IPS DF 6.9 (cell line): Measurements from ENCODE around the gene GP5.

ENCODE experiments used
- DNase-seq: peaks from one replicate; pipeline ENCODE4 v3.0.0-alpha.2; 2013; ENCODE audit warnings: low read depth, low spot score
- H3K27ac ChIP-seq: one replicate; pipeline ENCODE4 v1.5.1; 2013; ENCODE audit warnings: low read length, control low read depth
- H3K27me3 ChIP-seq: 2 replicates; pipeline ENCODE4 v1.6.1; 2013; ENCODE audit warnings: mild to moderate bottlenecking, low read length; ENCODE audit not compliant: control insufficient read depth, insufficient read depth
- H3K36me3 ChIP-seq: 2 replicates; pipeline ENCODE4 v1.6.1; 2013; ENCODE audit warnings: low read length; ENCODE audit not compliant: control insufficient read depth, insufficient read depth
- H3K4me1 ChIP-seq: 2 replicates; pipeline ENCODE4 v1.6.1; 2013; ENCODE audit warnings: low read length; ENCODE audit not compliant: control insufficient read depth, insufficient read depth
- H3K4me3 ChIP-seq: 2 replicates; pipeline ENCODE4 v1.5.1; 2013; ENCODE audit warnings: mild to moderate bottlenecking, low read length
- H3K9me3 ChIP-seq: 2 replicates; pipeline ENCODE4 v1.6.1; 2013; ENCODE audit warnings: low read length, inconsistent platforms; ENCODE audit not compliant: control insufficient read depth, insufficient read depth
- WGBS: extraction: QIAGEN DNeasy Blood & Tissue Kit; methylation state at CpG from one replicate; pipeline ENCODE4 v1.1.7; 2013; ENCODE audit warnings: mixed read lengths, missing lambda C conversion rate; ENCODE audit not compliant: insufficient read length, insufficient coverage; 5-methylcytosine and 5-hydroxymethylcytosine counted together

The GP5 gene

GRCh38 chr3:194377708-194378107 lies 21.4 kb downstream of the GP5 start:
- H3K4me3 ChIP-seq: no peak overlapping the region
- H3K27me3 ChIP-seq: no peaks in the 10 kb centered on the region
- WGBS: no CpG with 5 or more reads among the region's 1 CpG
- H3K36me3 ChIP-seq: no peaks in the 10 kb centered on the region
- H3K27ac ChIP-seq: no peak overlapping the region
- no peak for DNase-seq
- H3K4me1 ChIP-seq: peaks cover 3% of the 10 kb centered on the region; the same call in 1 of the 2 replicates
- H3K9me3 ChIP-seq: no peaks in the 10 kb centered on the region

GRCh38 chr3:194376241-194376560 lies 22.9 kb downstream of the GP5 start:
- Histone ChIP-seq H3K9me3 (no peaks in the 10 kb centered on the region), H3K27ac (no peak overlapping the region), H3K36me3 (no peaks in the 10 kb centered on the region), H3K27me3 (no peaks in the 10 kb centered on the region), H3K4me1 (peaks cover 2% of the 10 kb centered on the region; the same call in 1 of the 2 replicates), H3K4me3 (no peak overlapping the region)
- DNase-seq: no peak
- WGBS: no CpG with 5 or more reads among the region's 10 CpGs

- H3K4me3 ChIP-seq: no peak overlapping the region
- no peak for DNase-seq
Observed at GRCh38 chr3:194375473-194376240, 23.4 kb downstream of the GP5 start.

GRCh38 chr3:194374935-194375334 lies 24.1 kb downstream of the GP5 start:
- Histone ChIP-seq H3K4me3 (no peak overlapping the region), H3K27ac (no peak overlapping the region), H3K27me3 (no peaks in the 10 kb centered on the region), H3K9me3 (no peaks in the 10 kb centered on the region), H3K36me3 (no peaks in the 10 kb centered on the region), H3K4me1 (no peaks in the 10 kb centered on the region; the same call in 1 of the 2 replicates)
- DNase-seq: no peak
- WGBS: no CpG with 5 or more reads among the region's 10 CpGs

More at GRCh38 chr3:194375473-194376240, 23.4 kb downstream of the GP5 start:
- H3K36me3 ChIP-seq: no peaks in the 10 kb centered on the region
- peaks cover 2% of the 10 kb centered on the region; the same call in 1 of the 2 replicates for H3K4me1 ChIP-seq
- H3K9me3 ChIP-seq: no peaks in the 10 kb centered on the region
- WGBS: no CpG with 5 or more reads among the region's 15 CpGs
- no peak overlapping the region for H3K27ac ChIP-seq
- H3K27me3 ChIP-seq: no peaks in the 10 kb centered on the region

- no peak for DNase-seq
- no peaks in the 10 kb centered on the region for H3K36me3 ChIP-seq
- no peak overlapping the region for H3K27ac ChIP-seq
- H3K4me3 ChIP-seq: no peak overlapping the region
- H3K4me1 ChIP-seq: peaks cover 2% of the 10 kb centered on the region; the same call in 1 of the 2 replicates
- WGBS: no CpG with 5 or more reads among the region's 8 CpGs
- no peaks in the 10 kb centered on the region for H3K9me3 ChIP-seq
- H3K27me3 ChIP-seq: no peaks in the 10 kb centered on the region; the same call in 1 of the 2 replicates
Observed at GRCh38 chr3:194373899-194374298, 25.2 kb downstream of the GP5 start.

GRCh38 chr3:194373028-194373427 lies 26.0 kb downstream of the GP5 start:
- no CpG with 5 or more reads among the region's 14 CpGs for WGBS
- no peak for DNase-seq
- no peaks in the 10 kb centered on the region; the same call in 1 of the 2 replicates for H3K27me3 ChIP-seq
- H3K36me3 ChIP-seq: no peaks in the 10 kb centered on the region
- no peak overlapping the region for H3K4me3 ChIP-seq
- H3K9me3 ChIP-seq: no peaks in the 10 kb centered on the region
- H3K4me1 ChIP-seq: peaks cover 4% of the 10 kb centered on the region; the same call in 1 of the 2 replicates
- H3K27ac ChIP-seq: no peak overlapping the region

- Histone ChIP-seq H3K4me1 (peaks cover 4% of the 10 kb centered on the region; the same call in 1 of the 2 replicates), H3K27ac (no peak overlapping the region), H3K27me3 (no peaks in the 10 kb centered on the region; the same call in 1 of the 2 replicates), H3K4me3 (no peak overlapping the region), H3K9me3 (no peaks in the 10 kb centered on the region), H3K36me3 (no peaks in the 10 kb centered on the region)
- DNase-seq: no peak
- 100% methylated on average over 3 of the region's 10 CpGs for WGBS
Observed at GRCh38 chr3:194370753-194371152, 28.3 kb downstream of the GP5 start.

GRCh38 chr3:194369522-194370279 lies 29.4 kb downstream of the GP5 start, which contains the start of gene LRRC15:
LRRC15 (minus strand) TSS chr3:194369743; CDS start chr3:194361043, 8,700 bp downstream.
- H3K27ac ChIP-seq: no peak within 1 kb of the TSS
- peak within 1 kb of the TSS; percentile 8; the same call in 1 of the 2 replicates for H3K4me3 ChIP-seq
- no peaks in the 10 kb centered on the region; the same call in 1 of the 2 replicates for H3K27me3 ChIP-seq
- DNase-seq: no peak
- peaks cover 4% of the 10 kb centered on the region; the same call in 1 of the 2 replicates for H3K4me1 ChIP-seq
- H3K9me3 ChIP-seq: no peaks in the 10 kb centered on the region
- no CpG with 5 or more reads among the region's 21 CpGs for WGBS
- H3K36me3 ChIP-seq: no peaks in the 10 kb centered on the region

DNA sequence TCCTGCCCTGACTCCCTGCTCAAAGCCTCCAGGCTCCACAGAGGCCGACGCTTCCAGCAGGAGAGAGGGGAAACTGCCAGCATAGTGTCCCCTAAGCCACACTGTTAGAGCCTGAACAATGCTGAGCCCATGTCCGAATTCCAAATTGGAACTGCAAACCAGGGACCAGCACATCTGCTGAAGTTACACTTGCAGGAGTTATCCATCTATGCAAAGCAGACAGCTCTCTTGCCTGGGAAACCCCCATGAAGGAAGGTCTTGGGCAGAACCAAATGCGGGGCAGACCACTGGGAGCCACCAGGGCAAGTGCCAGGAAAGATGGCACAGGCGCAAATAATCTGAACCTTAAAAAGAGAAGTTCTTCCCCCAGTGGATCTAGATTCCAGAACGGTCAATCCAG lies 30.1 kb downstream of the GP5 start:
- H3K4me1 ChIP-seq: peaks cover 4% of the 10 kb centered on the region; the same call in 1 of the 2 replicates
- H3K4me3 ChIP-seq: no peak overlapping the region
- no peaks in the 10 kb centered on the region for H3K9me3 ChIP-seq
- no peak overlapping the region for H3K27ac ChIP-seq
- no peak for DNase-seq
- no peaks in the 10 kb centered on the region; the same call in 1 of the 2 replicates for H3K27me3 ChIP-seq
- H3K36me3 ChIP-seq: no peaks in the 10 kb centered on the region
- WGBS: no CpG with 5 or more reads among the region's 6 CpGs

DNA sequence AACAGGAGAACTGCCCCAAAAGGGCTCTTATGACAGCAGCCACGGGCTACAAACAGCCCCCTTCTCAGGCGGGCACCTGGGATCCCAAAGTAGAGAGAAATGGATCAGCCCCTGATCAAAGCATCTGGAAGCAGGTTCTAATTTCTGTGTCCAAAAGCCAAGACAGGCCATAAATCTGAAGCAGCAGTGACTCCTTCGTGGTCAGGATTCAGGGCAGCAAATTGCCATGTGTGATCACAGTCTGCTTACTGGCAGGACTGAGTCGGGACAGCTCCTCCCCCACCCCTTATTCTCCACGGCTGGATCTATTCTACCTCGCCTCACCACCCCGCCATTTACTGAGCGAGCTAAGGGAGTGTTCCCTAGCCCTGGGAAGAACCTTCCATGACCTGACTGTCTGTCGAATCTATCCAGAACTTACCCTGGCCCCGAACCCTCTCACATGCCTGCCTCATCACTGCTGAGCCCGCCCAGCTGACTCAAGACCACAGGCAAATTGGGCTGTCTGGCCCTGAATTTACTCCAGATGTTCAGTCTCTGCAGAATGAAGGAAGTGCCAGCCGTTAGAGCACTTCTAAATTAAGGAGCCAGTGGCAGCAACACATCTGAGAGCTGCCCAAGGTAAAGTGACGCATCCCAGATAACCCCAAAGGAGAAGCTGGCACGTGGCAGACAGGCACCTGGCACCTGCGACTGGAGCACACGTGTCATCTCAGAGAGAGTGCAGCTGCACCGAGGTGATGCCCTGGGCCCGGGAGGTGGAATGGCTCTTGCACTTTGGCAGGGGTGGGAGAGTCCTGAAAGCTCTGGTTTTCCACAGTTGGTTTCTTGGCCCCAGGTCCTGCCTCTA lies 30.8 kb downstream of the GP5 start:
- WGBS: no CpG with 5 or more reads among the region's 18 CpGs

More for the DNA sequence above, 30.8 kb downstream of the GP5 start:
- no peak for DNase-seq
- Histone ChIP-seq H3K36me3 (no peaks in the 10 kb centered on the region), H3K27ac (no peak overlapping the region), H3K9me3 (no peaks in the 10 kb centered on the region), H3K27me3 (no peaks in the 10 kb centered on the region; the same call in 1 of the 2 replicates), H3K4me1 (peaks cover 4% of the 10 kb centered on the region; the same call in 1 of the 2 replicates), H3K4me3 (no peak overlapping the region)
